Activated gamma-delta T cell treated with Interleukin-2 at 50 U/mL for 16 hours (primary cell): ENCODE measurements around the gene IFNL4.
"Not testable (repeated sequence)": the region's sequence is repeated elsewhere in the genome, so short reads cannot be mapped to it uniquely, and the experiment has no call there.

Source experiments
- DNase-seq: peaks from one replicate; pipeline ENCODE4 v3.0.0-alpha.2; 2020

IFNL4 gene

DNA sequence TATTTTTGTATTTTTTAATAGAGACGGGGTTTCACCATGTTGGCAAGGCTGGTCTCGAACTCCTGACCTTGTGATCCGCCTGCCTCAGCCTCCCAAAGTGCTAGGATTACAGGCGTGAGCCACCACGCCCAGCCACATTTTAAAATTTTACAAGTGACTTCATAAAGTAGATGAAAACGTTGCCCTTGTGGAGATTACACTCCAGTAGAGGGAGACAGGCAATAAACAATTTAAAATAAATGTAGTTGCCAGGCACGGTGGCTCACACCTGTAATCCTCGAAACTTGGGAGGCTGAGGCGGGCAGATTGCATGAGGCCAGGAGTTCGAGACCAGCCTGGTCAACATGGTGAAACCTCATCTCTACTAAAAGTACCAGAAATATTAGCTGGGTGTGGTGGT lies 29.5 kb downstream of the IFNL4 start:
- DNase-seq: not testable (repeated sequence)

DNA sequence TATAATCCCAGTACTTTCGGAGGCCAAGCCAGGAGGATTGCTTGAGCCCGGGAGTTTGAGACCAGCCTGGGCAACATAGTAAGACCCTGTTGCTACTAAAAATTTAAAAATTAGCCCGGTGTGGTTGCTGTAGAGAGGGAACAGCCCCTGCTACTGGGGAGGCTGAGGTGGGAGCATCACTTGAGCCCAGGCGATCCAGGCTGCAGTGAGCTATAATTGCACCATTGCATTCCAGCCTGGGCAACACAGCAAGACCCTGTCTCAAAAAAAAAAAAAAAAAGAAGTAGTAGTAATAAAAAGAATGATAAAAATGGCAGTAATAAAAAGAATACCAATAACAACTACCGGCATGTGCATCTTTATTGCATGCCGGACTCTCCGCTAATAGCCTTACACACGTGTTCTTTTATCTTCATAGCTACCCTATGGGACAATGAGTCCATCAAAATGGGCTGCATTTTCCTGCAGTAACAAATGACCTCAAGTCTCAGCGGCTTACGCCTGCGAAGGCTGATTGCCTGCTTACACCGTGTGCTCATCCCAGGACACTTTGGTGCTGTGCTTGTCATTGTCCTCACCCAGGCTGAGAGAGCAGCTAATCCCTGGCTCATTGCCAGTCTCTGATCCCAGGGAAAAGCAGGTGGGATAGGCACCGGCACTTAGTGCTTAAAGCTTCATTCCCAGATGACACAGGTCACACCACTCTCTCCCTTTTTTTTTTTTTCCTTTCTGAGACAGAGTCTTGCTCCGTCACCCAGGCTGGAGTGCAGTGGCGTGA lies 30.2 kb downstream of the IFNL4 start:
- DNase-seq: no peak

DNA sequence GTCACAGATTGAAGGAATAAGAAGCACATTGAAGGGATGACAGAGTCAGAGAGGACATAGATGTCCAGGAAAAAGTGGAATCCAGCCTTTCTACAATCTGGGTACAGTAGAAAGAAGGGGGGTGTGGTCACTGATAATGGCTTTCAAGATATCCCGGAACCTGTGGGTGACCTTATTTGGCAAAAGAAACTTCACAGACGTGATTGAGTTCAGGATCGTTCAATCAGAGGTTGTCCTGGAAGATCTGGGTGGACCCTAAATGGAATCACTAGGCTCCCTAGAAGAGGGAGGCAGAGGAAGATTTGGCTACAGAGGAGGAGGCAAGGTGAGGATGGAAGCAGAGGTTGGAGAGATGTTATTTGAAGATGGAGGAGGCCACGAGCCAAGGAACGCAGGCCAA lies 31.6 kb downstream of the IFNL4 start:
- no peak for DNase-seq

DNA sequence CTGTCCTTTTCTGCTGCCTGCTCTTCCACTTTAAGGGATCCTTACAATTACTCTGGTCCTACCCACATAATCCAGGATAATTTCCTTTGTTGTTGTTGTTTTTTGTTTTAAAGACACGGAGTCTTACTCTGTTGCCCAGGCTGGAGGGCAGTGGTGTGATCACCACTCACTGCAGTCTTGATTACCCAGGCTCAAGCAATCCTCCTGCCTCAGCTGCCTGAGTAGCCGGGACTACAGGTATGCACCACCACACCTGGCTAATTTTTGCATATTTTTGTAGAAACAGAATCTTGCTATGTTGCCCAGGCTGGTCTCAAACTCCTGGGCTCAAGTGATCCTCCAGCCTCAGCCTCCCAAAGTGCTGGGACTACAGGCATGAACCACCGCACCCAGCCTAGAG lies 33.3 kb downstream of the IFNL4 start:
- not testable (repeated sequence) for DNase-seq

DNA sequence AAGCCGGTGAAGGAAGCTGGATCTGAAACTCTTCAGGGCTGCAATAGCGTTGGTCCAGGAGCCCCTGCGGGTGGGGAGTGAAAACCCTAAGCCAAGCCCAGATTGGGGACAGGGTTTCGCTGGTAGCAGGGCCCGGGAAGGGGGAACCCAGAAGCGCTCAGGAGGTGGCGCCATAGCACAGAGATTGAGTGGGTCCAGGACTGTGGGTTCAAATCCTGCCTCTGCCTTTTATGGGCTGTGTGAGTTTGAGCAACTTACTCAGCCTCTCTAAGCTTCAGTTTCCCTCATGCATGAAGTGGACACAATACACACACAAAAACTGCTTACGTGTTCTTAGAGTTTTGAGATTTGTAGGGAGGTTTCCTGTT lies 36.3 kb downstream of the IFNL4 start:
- DNase-seq: peak; percentile 56

DNA sequence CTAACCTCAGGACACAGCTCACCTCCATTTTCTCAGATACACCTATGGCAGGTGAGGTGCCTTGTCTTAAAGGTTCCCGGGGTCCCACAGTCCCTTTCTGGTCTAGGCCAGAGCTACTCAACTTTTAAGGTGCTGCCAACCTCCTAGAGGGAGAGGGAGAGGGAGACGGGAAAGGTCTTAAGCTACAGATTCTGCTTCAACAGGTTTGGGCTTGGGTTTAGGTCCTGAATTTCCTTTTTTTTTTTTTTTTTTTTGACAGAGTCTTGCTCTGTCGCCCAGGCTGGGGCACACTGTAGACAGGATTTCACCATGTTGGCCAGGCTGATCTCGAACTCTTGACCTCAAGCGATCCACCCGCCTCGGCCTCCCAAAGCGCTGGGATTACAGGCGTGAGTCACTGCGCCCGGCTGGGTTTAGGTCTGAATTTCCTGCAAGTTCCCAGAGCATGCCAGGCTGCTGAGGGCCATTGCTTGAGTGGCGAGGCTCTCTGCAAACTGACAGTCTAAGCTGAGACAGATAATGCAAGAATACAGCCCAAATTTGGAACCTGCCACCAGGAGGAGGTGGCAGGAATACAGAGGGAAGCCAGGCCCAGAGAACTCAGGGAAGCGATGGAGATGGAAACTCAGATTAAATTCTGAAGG lies 36.8 kb downstream of the IFNL4 start:
- no peak for DNase-seq

DNA sequence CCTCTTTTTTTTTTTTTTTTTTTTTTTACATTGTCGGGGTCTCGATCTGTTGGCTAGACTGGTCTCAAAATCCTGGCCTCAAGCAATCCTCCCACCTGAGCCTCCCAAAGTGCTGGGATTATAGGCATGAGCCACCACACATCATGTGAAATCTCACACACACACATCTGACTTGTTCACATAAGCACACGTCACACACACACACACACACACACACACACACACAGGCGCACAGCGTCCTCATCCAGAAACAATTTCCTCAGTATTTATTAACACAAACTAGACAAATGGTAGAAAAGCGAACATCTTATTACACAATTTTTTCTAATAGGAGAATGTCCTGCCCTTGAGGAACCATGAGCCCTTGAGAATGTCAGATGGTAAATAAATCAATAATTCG lies 39.5 kb downstream of the IFNL4 start:
- DNase-seq: no peak

DNA sequence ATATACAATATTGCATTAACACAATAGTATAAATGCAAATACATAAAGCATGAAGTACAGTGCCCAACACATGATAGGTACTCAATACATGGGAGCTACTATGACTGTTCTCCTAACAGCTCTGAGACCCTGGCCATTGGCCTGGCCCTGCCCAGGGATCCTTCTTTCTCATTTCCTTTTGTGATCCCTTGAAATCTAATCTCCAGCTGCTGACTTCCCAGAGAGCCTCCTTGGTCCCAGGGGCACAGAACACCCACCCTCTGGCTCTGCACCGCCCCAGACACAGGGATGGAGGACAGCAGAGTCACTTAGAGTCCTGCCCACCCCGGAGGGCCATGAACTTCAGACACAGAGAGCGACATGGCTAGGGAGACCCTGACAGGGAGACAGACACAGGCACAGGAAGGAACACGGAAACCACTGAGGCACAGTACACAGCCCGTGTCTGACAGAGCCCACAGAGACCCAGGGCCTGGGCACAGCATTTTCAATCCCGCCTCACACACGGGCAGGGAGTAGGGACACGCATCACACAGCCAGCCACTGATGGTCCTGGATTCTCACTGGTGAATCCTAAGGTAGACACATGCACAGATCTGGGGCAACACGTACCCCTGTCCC lies 40.4 kb downstream of the IFNL4 start:
- DNase-seq: no peak

DNA sequence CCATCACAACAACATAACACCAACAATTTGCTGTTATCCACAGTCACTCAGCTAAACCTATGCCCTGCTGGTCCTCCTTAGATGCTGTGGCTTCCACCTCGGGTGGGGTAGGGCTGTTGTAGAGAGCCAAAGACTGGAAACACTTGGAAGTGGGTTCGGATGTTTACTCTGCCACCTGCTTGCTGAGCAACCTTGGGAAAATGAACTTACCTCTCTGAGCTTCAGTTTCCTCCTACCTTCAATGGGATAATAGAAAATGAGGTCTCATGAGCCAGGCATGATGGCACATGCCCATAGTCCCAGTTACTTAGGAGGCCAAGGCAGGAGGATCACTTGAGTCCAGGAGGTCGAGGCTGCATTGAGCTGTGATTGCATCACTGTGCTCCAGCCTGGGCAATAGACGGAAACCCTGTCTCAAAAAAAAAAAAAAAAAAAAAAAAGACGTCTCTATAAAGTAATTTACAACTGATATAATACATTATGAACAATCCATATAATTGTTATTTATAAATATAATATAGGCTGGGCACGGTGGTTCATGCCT lies 41.3 kb downstream of the IFNL4 start:
- DNase-seq: no peak

DNA sequence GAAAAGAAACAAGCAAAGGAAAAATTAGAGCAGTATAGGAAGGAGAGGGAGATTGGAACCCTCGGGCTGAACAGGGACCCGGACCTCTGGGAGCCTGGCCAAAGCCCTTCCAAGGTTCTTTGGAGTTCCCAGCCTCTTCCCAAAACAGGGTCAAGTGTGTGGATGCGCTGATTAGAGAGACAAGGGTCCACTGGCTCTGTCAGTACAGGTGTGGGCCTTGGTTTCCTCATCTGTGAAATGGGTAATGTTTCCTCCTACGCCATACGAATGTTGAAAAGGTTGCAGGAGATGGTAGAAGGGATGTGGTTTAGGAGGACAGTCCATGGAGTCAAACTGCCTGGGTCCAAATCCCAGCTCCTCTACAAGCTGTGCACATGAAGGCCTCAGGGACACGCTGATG lies 42.5 kb downstream of the IFNL4 start:
- no peak for DNase-seq

DNA sequence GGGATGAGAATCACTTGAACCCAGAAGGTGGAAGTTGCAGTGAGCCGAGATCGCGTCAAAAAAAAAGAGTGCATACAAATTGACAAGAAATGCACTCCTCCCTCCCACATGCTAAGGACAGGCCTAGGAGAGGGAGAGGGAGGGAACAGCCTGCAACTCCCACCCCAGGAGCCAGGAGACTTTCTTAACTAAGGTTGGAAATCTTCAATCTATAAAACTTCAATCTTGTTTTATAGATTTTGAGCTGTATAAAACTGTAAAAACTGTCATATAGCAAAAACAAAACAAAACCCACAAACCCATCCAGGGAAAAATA lies 43.2 kb downstream of the IFNL4 start:
- DNase-seq: no peak

DNA sequence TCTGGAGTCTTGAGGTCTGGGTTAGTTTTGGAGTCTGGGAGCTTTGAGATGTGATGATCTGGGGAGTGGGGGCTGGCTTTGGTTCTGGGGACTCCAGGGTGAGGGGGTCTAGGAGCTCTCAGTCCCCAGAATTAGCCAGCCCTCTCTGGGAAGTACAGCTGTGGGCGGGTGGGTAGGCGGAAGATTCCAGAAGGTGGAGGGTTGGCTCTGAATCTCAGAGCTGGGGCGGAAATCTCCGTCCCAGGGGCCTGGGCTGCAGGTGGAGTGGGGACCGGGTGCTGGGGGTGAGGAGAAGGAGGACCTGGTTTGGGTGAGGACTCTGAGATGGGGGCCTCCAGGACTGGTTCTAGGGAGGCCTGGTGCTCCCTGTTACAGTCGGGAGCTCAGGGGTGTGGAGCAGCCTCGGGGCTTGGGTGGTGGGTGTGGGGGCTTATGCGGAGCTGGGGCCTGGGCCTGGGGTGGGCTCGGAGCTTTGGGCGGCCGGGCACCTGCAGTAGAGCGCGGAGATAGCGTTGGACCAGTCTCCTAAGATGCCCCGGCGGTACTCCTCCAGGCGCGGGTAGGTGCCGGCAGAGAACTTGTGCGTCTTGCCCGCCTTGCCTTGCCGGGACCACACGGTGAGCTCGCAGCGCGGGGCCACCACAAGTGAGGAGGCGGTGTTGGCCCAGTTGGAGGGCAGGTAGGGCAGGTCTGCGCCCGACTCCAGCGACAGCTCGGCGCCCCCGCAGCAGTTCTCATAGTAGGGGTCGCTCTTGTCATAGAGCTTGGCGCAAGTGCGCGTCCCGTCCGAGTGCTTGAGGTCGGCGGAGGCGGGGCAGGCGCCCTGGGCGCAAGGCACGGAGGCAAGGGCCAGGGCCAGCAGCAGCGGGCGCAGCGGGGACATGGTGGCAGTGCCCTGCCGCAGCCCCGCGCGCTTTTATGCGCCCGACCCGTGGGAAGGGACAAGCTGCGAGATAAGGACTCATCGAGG lies 45.0 kb downstream of the IFNL4 start, which contains the start of gene SYCN:
SYCN (minus strand) TSS at position 892 of the 970 bp plus-strand sequence; CDS start at position 883, 9 bp downstream.
- no peak for DNase-seq

DNA sequence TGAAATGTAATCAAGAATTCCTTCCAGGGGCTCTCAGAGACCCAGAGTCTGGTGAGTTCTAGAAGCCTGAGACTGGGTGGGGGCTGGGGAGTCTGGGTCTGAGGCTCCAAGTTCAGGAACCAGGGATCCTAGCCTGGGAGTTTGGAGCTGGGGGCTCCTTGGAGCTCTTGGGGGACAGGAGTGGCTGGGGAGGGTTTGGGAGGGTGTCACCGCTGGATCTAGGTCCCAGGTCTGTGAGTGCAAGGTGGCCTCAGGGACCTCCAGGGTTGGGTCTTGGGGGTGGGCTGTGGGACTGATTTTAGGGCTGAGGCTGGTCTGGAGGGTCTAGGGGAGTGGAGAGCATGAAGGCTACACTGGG lies 45.7 kb downstream of the IFNL4 start:
- no peak for DNase-seq

DNA sequence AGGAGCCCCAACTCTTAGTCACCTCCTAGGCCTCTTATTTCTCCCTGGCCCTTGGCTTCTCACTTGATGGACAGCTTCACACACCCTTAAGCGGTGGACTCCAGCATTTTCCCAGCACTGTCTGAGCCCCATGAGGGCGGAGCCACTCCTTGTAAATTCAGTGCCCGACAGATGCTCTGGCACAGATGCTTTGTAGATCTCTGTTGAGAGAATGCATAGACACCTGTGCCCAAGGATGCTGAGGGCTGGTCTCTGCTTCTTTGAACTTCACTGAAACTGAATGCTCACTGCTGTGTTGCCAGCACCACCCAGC lies 47.9 kb downstream of the IFNL4 start:
- no peak for DNase-seq

DNA sequence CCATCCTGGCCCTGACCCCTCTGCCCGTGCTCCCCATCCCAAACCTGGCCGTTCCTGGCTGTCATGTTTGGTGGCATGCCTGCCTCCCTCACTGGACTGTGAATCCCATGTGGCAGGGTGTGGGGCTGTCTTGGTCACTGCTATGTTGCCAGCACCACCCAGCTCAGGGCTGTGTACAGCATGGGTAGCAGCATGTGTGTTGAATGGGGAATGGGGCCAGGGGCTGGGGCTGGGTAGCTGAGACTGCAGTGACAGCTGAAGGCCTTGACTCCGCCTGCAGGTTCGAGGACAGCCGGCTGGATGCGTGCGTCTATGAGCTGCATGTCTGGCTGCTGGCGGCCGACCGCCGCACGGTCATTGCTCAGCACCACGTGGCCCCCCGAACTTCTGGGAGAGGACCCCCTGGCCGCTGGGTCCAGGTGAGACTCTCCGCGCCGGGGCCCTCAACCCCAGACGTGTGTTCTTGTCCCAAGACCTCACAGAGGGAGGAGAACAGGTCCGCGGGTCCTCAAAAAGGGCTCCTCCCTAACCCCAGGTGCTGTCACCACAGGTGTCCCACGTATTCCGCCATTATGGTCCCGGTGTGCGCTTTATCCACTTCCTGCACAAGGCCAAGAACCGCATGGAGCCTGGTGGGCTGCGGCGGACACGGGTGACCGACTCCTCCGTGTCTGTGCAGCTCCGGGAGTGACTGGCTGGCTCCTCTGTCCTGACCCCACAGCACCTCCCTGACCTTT lies 48.4 kb downstream of the IFNL4 start:
- no peak for DNase-seq

DNA sequence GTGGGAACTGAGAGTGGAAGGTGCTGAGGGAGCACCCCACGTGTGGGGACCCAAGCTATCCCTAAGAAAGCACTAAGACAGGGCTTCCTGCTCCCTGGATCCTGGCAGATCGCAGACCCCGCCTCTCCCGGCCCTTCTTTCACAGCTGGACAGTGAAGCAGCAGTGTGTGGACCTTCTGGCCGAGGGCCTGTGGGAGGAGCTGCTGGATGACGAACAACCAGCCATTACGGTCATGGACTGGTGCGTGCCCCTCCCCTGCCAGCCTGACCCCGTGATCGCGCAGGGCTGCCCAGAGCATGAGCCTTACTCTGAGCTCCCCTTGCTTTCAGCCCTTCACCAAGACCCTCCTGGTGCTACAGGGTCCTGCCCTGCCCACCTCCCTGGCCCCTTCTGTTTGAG lies 49.6 kb downstream of the IFNL4 start:
- no peak for DNase-seq

DNA sequence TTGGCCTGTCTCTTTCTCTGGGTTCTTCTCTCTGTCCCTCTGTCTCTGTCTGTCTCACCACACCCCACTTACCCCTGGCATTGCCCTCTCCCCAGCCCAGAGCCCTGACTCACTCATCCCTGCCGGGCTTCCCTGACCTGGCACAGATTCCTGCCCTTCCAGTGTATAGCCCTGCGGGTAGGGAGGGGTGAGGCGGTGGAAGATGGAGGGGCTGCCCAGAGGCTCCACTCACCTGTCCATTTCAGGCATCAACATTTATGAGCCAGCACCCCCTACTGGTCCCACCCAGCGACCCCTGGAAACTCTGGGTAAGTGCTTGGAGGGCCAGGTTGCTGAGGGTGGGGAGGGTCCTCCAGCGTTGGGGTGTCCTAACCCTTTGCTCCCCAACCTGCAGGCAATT lies 50.8 kb downstream of the IFNL4 start:
- no peak for DNase-seq

DNA sequence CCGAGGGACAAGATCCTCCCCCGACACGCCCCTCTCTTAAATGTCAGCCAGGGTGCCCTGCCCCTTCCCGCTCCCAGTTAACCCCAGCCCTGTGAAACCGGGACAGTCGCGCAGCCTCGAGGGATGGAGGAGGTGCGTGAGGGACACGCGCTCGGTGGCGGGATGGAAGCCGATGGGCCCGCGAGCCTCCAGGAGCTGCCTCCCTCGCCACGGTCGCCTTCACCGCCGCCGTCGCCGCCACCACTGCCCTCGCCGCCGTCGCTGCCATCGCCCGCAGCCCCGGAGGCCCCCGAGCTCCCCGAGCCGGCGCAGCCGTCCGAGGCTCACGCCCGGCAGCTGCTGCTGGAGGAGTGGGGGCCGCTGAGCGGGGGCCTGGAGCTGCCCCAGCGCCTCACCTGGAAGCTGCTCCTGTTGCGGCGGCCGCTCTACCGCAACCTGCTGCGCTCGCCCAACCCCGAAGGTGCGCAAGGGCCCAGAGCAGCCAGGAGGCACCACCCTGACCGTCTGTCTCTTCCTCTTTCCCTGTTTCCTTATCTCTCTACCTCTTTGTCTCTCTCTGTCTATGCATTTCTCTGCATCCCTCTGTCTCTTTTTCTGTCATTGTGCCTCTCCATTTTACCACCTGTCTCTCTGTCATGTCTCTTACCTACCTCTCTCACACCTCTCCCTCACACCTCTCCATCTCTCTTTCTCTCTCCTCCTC lies 51.6 kb downstream of the IFNL4 start, which contains the start of gene NCCRP1:
NCCRP1 (plus strand) TSS at position 105 of the 703 bp plus-strand sequence; CDS start at position 124, 19 bp downstream.
- no peak for DNase-seq

DNA sequence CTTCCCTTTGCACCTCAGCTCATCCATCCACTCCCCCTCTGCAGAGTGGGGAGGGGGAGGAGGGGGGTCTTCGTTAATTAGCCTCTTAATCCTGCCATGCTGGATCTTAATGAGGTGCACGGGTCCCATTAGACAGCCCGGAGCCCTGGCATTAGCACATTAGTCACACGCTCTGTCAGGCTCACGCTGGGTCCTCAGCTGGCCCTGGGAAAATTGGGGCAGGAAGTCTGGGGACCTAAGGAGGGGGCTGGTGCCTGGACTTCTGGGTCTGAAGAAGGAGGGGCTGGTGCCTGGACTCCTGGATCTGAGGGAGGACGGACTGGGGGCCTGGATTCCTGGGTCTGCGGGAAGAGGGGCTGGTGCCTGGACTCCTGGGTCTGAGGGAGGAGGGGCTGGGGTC lies 52.3 kb downstream of the IFNL4 start:
- no peak for DNase-seq
